Heart left ventricle (tissue), 13 donors: ENCODE results near the gene MACROH2A1.

Experiments used
- CTCF ChIP-seq, 12 donors: fragments of 200-600 bp; sonication (generic) in 4 of 12; IDR thresholded peaks; one replicate each; pipeline versions ENCODE4 v1.5.0 to v1.8.0; 2018 to 2022; ENCODE audit warnings: antibody characterized with exemption in 12 of 12, mild to moderate bottlenecking in 5 of 12
- POLR2A ChIP-seq, 2 donors: fragments of 450-650 bp; IDR thresholded peaks; one replicate each; pipeline ENCODE4 v1.6.1; 2017; ENCODE audit warnings: antibody characterized with exemption in 2 of 2, mild to moderate bottlenecking in 2 of 2, moderate library complexity in 2 of 2
- donor health status: ischemic (EF 13 %, LVEDD 7.1; RV severe dilation, severe dysfunction).
- donor health status: DM: no; HTN: yes; CAD: no.
- donor health status: DM: no; HTN: no; CAD: no.
- donor health status: ischemic (EF 25% LVEDD 6.9; RV normal size, moderate dysfunction).
- donor health status: ischemic (EF 25% LVEDD 5.7; RV mildly dilated, moderate dysfunction).
- donor health status: ischemic (EF 35%, LVEDD 5.7; RV mildly dilated, moderate dysfunction).
- donor health status: nonischemic (EF 11% LVEDD 7.7; RV severe dilation, severe dysfunction).
- donor health status: DM: yes; HTN: yes; CAD: no.
- donor health status: PGD.
- donor health status: ischemic (EF 29% LVEDD 5.4; RV normal size, mild dysfunction).
- donor health status: nonischemic (EF 23%, LVEDD 6.1; RV moderate dilation, normal function).

- TF ChIP-seq CTCF (IDR thresholded peaks at IDR 0.05) = no peak
- TF ChIP-seq POLR2A (IDR thresholded peaks at IDR 0.05) = no peak
Observed at GRCh38 chr5:135333732-135334515, 65.1 kb downstream of the MACROH2A1 start.
